ENCODE results near the gene AQP3. TPM values are rescaled to one million over a fixed set of nuclear protein-coding genes. Genes with fewer than 3 reads are reported as not detected.

The AQP3 gene
- total RNA-seq, 1 donor from 2014 or later: 357 TPM

- no peaks in the 10 kb centered on the region for H3K27me3 ChIP-seq (ENCODE audit: low read depth)
- H3K9me3 ChIP-seq: no peaks in the 10 kb centered on the region
- ATAC-seq (no peak), DNase-seq (peak; percentile 55)
- peak overlapping the region; percentile 69 for H3K4me3 ChIP-seq
- peak overlapping the region; percentile 85 for H3K27ac ChIP-seq
- intact Hi-C loops (cut with DNase I): no loop called here
- no peak for TF ChIP-seq CTCF (IDR thresholded peaks at IDR 0.05)
- H3K4me1 ChIP-seq: peaks cover 51% of the 10 kb centered on the region
- H3K36me3 ChIP-seq: peaks cover 8% of the 10 kb centered on the region
Measured at GRCh38 chr9:33447799-33448553, 583 bp upstream of the AQP3 start.

GRCh38 chr9:33446240-33446945, 1.0 kb downstream of the AQP3 start:
- DNase-seq: no peak

GRCh38 chr9:33445389-33446239, 1.8 kb downstream of the AQP3 start:
- no peak for TF ChIP-seq CTCF (IDR thresholded peaks at IDR 0.05)
- Histone ChIP-seq H3K4me3 (peak overlapping the region; percentile 69), H3K9me3 (no peaks in the 10 kb centered on the region), H3K27ac (peak overlapping the region; percentile 85), H3K27me3 (ENCODE audit: low read depth) (no peaks in the 10 kb centered on the region), H3K36me3 (peaks cover 24% of the 10 kb centered on the region), H3K4me1 (peaks cover 51% of the 10 kb centered on the region)
- DNase-seq (peak; percentile 81), ATAC-seq (peak; percentile 37 to 48)
- intact Hi-C loops (cut with DNase I): no loop called here

More at GRCh38 chr9:33446240-33446945, 1.0 kb downstream of the AQP3 start:
- TF ChIP-seq CTCF (IDR thresholded peaks at IDR 0.05): no peak
- Histone ChIP-seq H3K9me3 (no peaks in the 10 kb centered on the region), H3K27me3 (ENCODE audit: low read depth) (no peaks in the 10 kb centered on the region), H3K27ac (peak overlapping the region; percentile 85), H3K36me3 (peaks cover 21% of the 10 kb centered on the region), H3K4me3 (peak overlapping the region; percentile 69), H3K4me1 (peaks cover 51% of the 10 kb centered on the region)
- intact Hi-C loops (cut with DNase I): no loop called here
- peak; percentile 47 to 51 for ATAC-seq

GRCh38 chr9:33443464-33444154, 3.8 kb downstream of the AQP3 start:
- peaks cover 30% of the 10 kb centered on the region for H3K36me3 ChIP-seq
- no peaks in the 10 kb centered on the region for H3K9me3 ChIP-seq
- peaks cover 65% of the 10 kb centered on the region for H3K4me1 ChIP-seq
- ATAC-seq (no peak), DNase-seq (no peak)
- H3K27me3 ChIP-seq (ENCODE audit: low read depth): no peaks in the 10 kb centered on the region
- no peak for TF ChIP-seq CTCF (IDR thresholded peaks at IDR 0.05)
- H3K4me3 ChIP-seq: peak overlapping the region; percentile 69
- intact Hi-C loops (cut with DNase I): no loop called here
- peak overlapping the region; percentile 31 for H3K27ac ChIP-seq

DNA sequence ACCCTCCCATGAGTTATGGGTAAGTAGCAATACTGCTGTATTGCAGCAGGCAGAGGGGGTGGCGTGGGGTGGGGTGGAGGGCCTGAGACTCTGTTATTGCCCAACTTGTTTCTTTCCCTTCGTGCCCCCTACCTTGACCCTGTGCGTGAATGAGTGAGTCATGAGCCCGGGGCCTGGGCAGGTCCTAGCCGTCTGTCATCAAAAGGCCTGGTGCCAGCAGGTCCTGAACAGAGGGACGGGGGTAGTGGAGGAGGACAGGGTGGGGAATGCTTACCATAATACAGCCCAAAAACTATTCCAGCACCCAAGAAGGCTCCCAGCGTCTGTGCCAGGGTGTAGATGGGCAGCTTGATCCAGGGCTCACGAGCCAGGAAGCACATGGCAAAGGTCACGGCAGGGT, 4.3 kb downstream of the AQP3 start:
- DNase-seq: peak; percentile 57

More for the DNA sequence above, 4.3 kb downstream of the AQP3 start:
- no peak for TF ChIP-seq CTCF (IDR thresholded peaks at IDR 0.05)
- H3K4me1 ChIP-seq: peaks cover 64% of the 10 kb centered on the region
- H3K27ac ChIP-seq: peak overlapping the region; percentile 31
- peaks cover 30% of the 10 kb centered on the region for H3K36me3 ChIP-seq
- no peak for ATAC-seq
- intact Hi-C loops (cut with DNase I): no loop called here
- no peaks in the 10 kb centered on the region for H3K9me3 ChIP-seq
- no peaks in the 10 kb centered on the region for H3K27me3 ChIP-seq (ENCODE audit: low read depth)
- peak overlapping the region; percentile 69 for H3K4me3 ChIP-seq

Data from lower lobe of right lung (tissue), 2 donors.